GM12891 (cell line): ENCODE results near the gene FAT1.
"Not testable (repeated sequence)": the region's sequence is repeated elsewhere in the genome, so short reads cannot be mapped to it uniquely, and the experiment has no call there.

Experiments used
- POLR2A ChIP-seq: IDR thresholded peaks from 2 replicates; pipeline ENCODE4 v1.6.1; 2011; ENCODE audit warnings: low read depth, low read length, control low read depth
- POLR2AphosphoS5 ChIP-seq: IDR thresholded peaks from 2 replicates; pipeline ENCODE4 v1.6.1; 2011; ENCODE audit warnings: low read depth, low read length, control low read depth
- TAF1 ChIP-seq: IDR thresholded peaks from 2 replicates; pipeline ENCODE4 v1.6.1; 2011; ENCODE audit warnings: low read depth, low read length, control low read depth

- not testable (repeated sequence) for TF ChIP-seq POLR2AphosphoS5, POLR2A, TAF1
These were observed 64.2 kb downstream of the FAT1 start for GRCh38 chr4:186659456-186659855.
